HG02970 (cell line): Measurements from ENCODE around the gene SELENOP.
"Not testable (repeated sequence)": the region's sequence is repeated elsewhere in the genome, so short reads cannot be mapped to it uniquely, and the experiment has no call there.

Source experiments
- ATAC-seq: cut with Tn5 transposase; IDR thresholded peaks from one replicate; pipeline ENCODE4 v1.9.1; 2021; ENCODE audit warnings: mild to moderate bottlenecking, moderate library complexity, moderate number of reproducible peaks; ENCODE audit not compliant: unreplicated experiment, low FRiP score

SELENOP gene, protein sequence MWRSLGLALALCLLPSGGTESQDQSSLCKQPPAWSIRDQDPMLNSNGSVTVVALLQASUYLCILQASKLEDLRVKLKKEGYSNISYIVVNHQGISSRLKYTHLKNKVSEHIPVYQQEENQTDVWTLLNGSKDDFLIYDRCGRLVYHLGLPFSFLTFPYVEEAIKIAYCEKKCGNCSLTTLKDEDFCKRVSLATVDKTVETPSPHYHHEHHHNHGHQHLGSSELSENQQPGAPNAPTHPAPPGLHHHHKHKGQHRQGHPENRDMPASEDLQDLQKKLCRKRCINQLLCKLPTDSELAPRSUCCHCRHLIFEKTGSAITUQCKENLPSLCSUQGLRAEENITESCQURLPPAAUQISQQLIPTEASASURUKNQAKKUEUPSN

DNA sequence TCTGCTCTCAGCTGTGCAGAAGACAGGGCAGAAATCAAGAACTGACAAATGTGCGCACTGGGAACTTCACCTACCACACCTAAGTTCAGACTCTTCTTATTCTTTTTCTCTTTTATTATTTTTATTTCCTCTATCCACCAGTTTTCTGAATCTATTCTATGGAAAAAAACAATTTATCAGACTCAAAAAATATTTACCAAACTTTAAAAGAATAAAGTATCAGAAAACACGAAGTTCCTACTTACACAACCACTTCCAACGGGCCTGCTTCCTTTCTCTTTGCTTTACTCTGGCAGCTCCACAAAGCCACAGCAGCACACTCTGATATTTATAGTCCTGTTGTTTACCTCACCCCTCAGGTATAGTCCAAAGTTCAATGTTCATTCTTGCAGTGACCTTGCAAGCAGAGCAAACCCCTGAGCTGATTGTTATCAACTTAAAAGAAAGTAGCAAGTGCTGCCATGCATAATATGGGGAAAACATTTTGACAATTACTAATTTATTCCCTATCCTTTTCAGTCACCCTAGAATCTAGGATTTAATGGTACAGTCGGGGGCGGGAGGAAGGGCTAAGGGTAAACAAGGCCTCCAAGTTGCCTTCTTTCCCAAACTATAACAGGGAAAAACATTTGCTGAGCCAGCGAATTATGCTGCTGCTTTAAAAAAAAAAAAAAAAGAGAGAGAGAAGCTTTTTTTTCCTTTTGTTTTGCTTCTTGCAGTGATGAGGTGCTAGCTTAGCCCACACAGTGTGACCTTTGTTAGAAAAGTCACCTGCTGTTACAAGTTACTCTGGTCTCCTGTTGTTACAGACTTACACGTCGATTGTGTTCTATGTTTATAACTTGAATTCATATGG lies at the start of gene SELENOP:
Gene SELENOP (minus strand): TSS at position 302 of the 856 bp plus-strand sequence. CDS start 3,539 bp downstream, outside the sequence.
- ATAC-seq = no peak

DNA sequence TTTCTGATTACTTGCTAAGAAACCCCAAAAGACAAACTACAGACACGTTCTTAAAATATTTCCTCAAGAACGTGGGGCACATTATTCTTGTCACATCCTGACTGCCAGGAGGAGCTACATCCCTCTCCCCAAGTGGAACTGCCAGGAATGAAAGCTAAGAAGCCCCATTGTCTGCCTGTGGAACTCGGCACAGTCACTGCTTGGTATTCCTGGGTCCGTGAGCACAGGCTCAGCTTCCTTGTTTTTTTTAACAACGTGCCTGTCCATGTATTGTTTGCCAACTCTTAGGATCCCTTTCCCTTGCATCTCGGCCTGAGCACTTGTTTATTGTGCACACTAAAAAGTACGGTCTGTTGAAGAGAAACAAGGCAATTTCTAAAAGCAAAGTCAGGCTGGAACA lies 47.0 kb upstream of the SELENOP start:
- no peak for ATAC-seq

DNA sequence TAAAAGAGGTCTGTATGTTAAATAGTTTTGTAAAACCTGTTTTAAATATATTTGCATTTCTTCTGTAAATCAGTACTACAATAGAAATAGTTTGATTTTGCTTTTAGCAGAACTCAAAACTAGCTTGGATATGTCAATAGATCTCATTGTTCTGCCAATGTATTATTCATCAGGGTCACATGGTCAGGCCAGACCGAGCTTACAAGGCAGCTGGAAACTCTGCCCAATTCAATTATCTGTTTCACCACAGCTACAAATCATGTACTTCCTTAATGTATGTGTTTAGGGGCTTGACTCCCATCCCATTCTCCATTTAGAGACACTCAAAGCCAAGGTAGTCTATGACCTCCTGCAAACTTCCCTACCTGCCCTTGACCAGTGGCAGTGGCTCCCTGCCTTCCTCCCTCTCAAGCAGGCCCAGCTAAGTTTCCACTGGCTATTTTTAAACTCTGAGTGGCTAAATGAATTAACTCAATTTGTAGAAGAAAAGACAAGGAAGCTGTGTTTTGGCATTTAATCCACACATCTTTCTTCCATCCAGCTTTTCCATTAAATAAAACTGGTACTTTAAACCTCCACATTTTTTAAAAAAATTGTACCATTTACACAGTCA lies 46.4 kb upstream of the SELENOP start:
- no peak for ATAC-seq

DNA sequence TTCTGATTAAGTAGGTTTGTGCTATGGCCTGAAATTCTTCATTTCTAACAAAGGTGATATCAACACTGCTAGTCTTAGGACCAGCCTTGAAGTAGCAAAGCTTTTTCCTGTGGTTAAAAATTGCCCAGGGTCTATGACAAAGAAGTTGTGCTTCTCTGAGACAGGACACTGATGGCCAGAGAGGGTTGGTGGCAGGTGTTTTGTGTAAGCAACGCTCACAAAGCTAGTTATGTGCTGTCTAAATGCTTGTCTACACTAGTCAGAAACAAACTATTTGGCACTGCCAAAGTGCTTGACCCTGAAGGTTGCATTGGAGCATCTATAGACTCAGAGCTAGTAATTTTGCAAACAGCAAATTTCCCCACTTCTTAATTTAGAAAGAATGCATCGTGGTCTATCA lies 44.1 kb upstream of the SELENOP start:
- ATAC-seq = no peak

DNA sequence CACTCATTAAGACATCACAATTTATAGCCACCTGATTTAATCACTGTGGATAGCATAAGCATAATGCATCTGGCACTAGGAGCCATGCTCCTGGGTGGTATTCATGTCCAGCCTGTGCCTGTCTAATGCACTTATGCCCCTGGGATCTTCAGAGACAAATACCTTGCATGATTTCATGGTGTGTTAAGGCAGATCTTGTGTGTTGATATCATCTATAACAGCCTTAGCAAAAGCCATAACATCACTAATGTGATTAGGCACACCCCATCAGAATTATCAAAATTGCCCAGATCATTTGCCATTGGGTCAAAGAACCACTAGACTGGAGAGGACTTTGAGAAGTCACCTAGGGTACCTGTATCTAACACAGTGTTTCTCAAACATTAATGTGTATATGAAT lies 43.7 kb upstream of the SELENOP start:
- no peak for ATAC-seq

DNA sequence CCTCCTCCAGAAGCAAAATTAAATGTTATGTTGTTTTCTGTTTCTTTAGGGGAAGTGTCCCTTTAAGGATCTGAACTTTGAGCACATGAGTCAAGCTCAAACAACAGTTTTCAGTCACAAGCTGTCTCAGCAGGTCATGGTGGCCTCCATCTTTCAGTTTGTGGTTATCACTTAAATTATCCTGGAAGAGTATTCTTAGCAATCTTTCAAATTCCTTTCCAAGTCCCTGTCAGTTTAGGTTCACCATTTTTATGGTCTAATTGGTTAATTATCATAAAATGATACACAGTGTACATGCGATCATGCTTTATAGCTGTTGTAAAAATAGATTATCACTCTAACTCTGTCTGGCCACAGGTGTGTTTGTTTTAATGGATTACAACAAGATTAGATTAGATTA lies 43.1 kb upstream of the SELENOP start:
- no peak for ATAC-seq

DNA sequence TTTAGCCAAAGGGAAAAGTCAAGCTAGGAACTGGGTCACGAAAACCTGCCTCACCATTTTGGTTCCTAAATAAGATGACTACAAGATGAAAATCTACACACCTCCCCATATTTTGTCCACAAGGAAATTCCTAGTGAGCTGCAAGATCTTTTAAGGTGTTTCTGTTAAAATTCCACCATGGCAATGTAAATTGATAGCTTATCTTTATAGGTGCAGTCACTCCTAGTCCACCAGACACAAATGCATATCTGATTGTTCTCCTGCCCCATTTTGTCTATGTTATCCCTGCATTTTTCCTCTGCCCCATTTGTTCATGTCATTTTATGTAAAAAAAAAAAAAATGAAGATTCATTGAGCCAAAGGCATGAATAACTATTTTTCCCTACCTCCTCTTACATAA lies 41.1 kb upstream of the SELENOP start:
- ATAC-seq = no peak

DNA sequence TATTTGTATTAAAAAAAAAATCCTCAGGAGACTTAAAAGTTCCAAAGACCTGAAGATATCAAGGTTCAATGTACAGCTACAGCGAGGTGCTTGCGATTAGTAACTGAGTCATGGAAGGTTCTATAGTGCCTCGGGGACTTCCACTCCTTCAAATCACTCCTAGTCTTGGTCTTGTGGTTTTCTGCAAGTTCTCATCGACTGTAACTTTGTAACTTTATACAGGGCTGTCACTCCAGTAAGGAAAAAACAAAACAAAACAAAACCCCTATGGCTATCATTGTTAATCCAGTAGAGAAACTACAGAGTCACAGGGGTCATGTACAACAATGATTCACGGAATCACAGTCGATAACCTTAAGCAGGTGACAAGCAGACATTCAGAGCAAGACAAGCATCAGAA lies 39.8 kb upstream of the SELENOP start:
- ATAC-seq = no peak

DNA sequence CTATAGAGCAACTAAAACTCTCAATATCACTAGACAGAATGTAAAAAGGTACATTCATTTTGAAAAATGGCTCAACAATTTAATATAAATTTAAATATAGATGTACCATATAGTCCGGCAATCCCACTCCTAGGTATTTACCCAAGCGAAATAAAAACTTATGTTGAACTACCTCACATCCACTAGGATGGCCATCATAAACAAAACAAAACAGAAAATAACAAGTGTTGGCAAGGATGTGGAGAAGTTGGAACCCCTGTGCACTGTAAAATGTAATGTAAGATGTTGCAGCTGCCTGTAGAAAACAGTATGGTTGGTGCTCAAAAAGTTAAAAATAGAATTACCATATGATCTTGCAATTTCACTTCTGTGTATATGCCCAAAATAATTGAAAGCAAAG lies 36.9 kb upstream of the SELENOP start:
- ATAC-seq = no peak

DNA sequence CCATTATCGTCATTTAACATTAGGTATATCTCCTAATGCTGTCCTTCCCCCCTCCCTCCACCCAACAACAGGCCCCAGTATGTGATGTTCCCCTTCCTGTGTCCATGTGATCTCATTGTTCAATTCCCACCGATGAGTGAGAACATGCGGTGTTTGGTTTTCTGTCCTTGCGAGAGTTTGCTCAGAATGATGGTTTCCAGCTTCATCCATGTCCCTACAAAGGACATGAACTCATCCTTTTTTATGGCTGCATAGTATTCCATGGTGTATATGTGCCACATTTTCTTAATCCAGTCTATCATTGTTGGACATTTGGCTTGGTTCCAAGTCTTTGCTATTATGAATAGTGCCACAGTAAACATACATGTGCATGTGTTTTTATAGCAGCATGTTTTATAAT lies 32.7 kb upstream of the SELENOP start:
- ATAC-seq = not testable (repeated sequence)

DNA sequence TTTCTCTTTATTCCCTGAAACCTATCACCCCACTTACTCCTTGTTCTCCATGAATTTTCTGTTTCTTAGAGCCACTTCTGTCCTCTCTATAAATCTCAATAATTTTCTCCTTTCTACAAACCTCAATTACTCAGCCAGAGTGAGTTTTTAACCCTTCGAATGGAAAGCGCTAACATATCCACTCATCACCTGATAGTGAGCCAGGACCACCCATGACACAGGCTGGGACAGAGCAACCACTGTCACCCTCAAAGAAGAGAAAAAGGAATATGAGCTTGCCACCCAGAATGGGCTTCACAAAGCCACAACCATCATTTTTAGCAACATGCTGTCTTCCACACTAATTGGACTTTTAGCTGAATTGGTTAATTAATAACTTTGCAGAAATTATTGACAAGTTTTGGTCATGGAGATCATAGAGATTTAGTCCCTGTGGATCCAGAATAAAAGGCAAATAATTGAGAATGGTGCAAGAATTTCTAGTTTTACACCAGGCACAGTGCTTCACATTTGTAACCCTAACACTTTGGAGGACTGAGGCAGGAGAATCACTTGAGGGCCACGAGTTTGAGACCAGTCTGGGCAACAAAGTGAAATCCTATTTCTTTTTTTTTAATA lies 32.1 kb upstream of the SELENOP start:
- ATAC-seq = no peak

DNA sequence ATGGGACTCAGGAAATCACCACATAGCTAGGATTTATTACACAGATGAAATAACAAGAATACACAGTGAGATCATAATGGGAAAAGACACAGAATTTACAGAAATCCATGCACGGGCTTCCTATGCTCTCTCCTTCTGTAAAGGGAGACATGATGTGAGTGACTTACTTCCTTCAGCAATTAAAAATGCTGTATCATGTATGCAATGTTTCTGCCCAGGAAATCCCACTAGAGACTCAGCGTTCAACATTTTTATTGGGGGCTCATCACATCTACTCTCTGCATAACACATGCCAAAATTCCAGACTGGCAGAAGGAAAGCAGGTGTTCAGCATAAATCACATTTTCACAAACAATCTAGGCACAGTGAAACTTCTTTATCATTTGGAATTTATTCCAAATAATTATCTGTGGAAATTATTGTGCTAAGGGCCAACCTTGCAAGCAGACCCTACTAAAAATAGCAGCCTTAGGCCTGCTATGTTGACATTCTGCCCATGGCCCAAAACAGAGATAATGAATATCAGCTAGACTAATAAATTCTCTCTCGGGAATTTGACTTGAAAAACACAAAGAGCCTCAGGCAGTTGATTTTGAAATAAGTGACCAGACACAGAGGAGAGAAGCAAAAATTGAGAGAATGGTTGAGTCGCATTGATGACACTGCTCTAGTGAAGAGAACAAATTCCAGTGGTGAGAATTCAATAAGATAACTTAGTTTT lies 31.4 kb upstream of the SELENOP start:
- no peak for ATAC-seq

DNA sequence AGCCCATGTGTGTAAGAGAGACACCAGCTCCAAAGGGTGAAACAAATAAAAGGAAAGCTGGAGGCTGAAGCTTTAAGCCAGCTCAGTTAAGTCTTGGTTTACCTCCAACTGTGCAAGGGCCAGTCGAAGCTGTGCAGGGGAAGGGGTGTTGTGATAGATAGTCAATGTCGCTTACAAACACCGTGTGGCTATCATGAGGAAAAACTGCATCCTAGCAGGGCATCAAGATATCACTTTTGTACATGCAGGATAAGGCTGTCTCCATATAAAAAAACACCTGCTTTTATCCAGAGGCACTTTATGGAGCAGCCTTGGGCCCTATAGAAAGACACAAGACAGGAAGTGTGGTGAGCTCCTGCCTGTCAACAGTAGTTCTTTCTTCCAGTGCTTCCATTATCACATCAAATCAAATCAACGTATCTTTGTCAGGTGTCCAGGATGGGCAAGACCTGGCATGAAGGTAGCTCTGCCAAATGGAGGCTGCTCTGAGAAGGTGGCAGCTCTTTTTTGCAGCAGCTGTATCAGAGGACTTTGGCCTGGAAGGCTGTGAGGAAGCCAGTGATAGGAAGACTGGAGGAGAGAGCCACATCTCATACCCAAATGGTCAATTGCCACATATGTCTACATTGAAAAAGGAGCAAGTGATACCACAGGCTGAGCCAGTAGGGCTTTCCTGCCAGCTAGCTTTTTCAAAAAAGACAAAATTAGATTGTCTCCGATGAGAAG lies 29.3 kb upstream of the SELENOP start:
- no peak for ATAC-seq

DNA sequence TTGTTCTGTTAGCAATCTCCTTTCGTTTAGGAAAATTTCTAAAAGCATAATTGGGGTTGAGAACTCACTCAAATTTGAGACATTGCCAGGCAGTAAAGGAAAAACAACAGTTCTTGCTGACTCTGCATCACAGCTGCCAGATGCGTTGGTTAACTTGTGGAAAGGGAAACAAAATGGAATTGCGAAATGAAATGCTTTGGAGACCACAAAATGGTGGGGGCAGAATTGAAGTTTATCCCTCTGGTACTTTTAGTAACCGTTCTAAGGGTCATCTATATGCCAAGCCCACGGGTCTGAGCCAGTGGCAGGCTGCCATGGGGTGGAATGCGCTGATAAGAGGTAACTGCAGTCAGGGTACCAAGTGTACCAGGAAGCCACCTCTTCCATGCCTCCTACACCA lies 28.6 kb upstream of the SELENOP start:
- ATAC-seq = no peak

DNA sequence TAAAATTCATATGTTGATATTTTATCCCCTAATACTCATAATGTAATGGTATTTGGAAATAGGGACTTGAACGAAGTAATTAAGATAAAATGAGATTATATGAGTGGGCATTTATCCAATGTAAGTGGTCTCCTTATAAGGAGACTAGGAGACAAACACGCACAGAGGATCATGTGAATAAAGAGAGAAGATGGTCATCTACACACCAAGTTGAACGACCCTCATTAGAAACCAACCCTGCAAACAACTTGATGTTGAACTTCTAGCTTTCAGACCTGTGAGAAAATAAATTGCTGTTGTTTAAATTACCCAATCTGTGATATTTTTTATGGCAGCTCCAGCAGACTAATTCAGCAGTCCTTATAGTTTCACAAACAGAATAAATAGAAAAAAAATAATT lies 27.5 kb upstream of the SELENOP start:
- no peak for ATAC-seq

DNA sequence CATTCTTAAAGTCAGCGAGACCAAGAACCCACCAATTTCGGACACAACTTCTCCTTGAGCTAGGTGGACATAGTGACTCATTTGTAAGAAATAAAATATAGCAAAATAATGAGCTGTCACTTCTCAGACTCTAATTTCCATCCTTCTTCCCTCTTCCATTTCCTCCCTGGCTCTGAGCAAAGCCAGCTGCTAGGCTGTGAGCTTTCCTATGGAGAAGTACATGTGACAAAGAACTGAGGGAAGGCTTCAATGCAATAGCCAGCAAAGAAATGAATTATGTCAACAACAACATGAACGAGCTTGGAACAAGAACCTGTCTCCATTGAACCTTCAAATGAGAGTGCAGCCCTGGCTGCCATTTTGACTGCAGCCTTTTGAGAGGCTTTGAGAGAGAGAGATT lies 25.9 kb upstream of the SELENOP start:
- ATAC-seq = no peak

DNA sequence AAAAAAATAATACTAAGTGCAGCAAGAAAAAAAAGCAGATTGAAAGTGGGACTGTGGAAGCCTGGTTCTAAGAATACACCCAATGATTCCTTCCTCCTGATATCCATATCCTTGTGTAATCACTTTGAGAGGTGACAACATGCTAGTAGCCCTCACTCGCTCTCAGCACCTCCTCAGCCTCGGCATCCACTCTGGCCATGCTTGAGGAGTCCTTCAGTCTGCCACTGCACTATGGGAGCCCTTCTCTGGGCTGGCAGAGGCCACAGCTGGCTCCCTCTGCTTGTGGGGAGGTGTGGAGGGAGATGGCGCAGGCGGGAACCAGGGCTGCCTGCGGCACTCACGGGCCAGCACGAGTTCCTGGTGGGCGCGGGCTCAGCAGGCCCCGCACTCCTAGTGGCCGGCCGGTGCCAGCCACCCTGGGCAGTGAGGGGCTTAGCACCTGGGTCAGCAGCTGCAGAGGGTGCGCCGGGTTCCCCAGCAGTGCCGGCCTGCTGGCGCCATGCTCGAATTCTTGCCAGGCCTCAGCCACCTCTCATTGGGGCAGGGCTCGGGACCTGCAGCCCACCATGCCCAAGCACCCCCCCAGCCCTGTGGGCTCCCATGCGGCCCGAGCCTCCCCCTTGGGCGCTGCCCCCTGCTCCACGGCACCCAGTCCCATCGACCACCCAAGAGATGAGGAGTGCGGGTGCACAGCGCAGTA lies 24.5 kb upstream of the SELENOP start:
- ATAC-seq = no peak

DNA sequence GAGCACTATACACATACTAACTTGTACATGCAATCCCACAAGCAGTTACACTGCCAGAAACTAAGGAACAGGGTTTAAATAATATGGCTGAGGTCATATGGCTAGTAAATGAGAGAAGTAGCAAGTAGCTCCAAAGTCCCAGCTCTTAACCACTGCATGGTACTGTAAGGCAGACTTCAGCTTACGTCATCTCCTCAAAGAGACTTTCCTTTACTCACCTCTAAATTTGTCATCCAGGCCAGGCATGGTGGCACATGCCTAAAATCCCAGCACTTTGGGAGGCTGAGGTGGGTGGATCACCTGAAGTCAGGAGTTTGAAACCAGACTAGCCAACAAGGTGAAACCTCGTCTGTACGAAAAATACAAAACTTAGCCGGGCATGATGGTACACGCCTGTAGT lies 20.4 kb upstream of the SELENOP start:
- no peak for ATAC-seq

DNA sequence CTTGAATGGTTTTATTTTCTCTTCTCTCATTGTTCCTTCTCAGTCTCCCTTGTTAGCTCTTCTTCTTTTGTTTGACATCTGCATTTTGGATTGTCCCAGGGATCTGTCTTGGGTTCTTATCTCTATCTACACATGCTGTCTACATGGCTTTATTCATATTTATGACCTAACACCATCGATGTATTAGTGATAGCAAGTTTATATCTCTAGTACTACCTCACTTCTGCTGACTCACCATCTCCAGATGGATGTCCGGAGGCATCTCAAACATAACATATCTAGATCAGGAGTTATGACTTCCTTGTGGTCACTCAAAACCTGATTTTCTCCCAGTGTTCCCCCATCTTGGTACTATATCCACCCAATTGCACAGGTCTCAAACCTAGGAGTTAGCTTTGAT lies 19.2 kb upstream of the SELENOP start:
- ATAC-seq = no peak
